T-helper 1 cell (primary cell): ENCODE data around the gene WDR31.
"Not testable (repeated sequence)": the region's sequence is repeated elsewhere in the genome, so short reads cannot be mapped to it uniquely, and the experiment has no call there.

Experiments
- DNase-seq, 5 donors: peaks; one replicate each; pipeline ENCODE4 v3.0.0-alpha.2; 2012 to 2020

Gene WDR31

GRCh38 chr9:113368348-113368981, 28.4 kb upstream of the WDR31 start:
- no peak for DNase-seq

GRCh38 chr9:113365652-113366051, 25.6 kb upstream of the WDR31 start:
- DNase-seq: not testable (repeated sequence)

GRCh38 chr9:113364951-113365350, 24.9 kb upstream of the WDR31 start:
- DNase-seq: no peak

GRCh38 chr9:113363336-113363735, 23.3 kb upstream of the WDR31 start:
- no peak for DNase-seq

- no peak for DNase-seq
Measured at GRCh38 chr9:113361304-113362018, 21.4 kb upstream of the WDR31 start.

GRCh38 chr9:113360242-113360842, 20.3 kb upstream of the WDR31 start:
- DNase-seq: no peak

- no peak for DNase-seq
Measured at GRCh38 chr9:113359385-113359784, 19.3 kb upstream of the WDR31 start.

GRCh38 chr9:113356686-113357292, 16.7 kb upstream of the WDR31 start:
- DNase-seq: no peak

- DNase-seq: no peak
Measured at GRCh38 chr9:113355040-113355596, 15.0 kb upstream of the WDR31 start.

GRCh38 chr9:113352411-113352810, 12.3 kb upstream of the WDR31 start:
- DNase-seq: no peak

- DNase-seq: no peak
Measured at GRCh38 chr9:113352006-113352405, 11.9 kb upstream of the WDR31 start.

- DNase-seq: peak in 1 of 5 donors; percentile 75
Measured at GRCh38 chr9:113350937-113351336, 10.9 kb upstream of the WDR31 start.

- DNase-seq: peak in 1 of 5 donors; percentile 31
Measured at GRCh38 chr9:113350107-113350661, 10.1 kb upstream of the WDR31 start.

- DNase-seq: peak in 3 of 5 donors; percentile 12 to 63 (median 24)
Measured at GRCh38 chr9:113349445-113350094, 9.5 kb upstream of the WDR31 start, which contains the start of gene BSPRY. BSPRY (plus strand) TSS chr9:113349541; CDS start chr9:113349580, 39 bp downstream.

- DNase-seq: no peak
Measured at GRCh38 chr9:113349066-113349444, 9.0 kb upstream of the WDR31 start.

GRCh38 chr9:113348437-113348836, 8.4 kb upstream of the WDR31 start:
- DNase-seq: no peak

- no peak for DNase-seq
Measured at GRCh38 chr9:113345671-113346070, 5.6 kb upstream of the WDR31 start.

- DNase-seq: no peak
Measured at GRCh38 chr9:113345190-113345589, 5.1 kb upstream of the WDR31 start.

- DNase-seq: peak in 1 of 5 donors; percentile 55
Measured at GRCh38 chr9:113343732-113344231, 3.7 kb upstream of the WDR31 start.

- DNase-seq: peak in 1 of 5 donors; percentile 25
Measured at GRCh38 chr9:113341712-113342410, 1.8 kb upstream of the WDR31 start.

- DNase-seq: no peak
Measured at GRCh38 chr9:113337714-113338113, 2.4 kb downstream of the WDR31 start.
